ENCODE measurements around the gene DPYSL3.

- no peak for TF ChIP-seq POLR2AphosphoS5 (IDR thresholded peaks at IDR 0.05; ENCODE audit: low read depth)
- TF ChIP-seq CTCF (IDR thresholded peaks at IDR 0.05; ENCODE audit: insufficient read depth, low read length), result no peak
- no peak for TF ChIP-seq REST (IDR thresholded peaks at IDR 0.05; ENCODE audit: insufficient replicate concordance, low read depth)
Measured at GRCh38 chr5:147485814-147486213, 24.1 kb downstream of the DPYSL3 start.
